ENCODE results near the gene CNTF. TPM values are rescaled to one million over a fixed set of nuclear protein-coding genes. Genes with fewer than 3 reads are reported as not detected.

The CNTF gene
- polyA plus RNA-seq, 3 donors from 2014 or later, result 0.46 TPM; not detected in 2

DNA sequence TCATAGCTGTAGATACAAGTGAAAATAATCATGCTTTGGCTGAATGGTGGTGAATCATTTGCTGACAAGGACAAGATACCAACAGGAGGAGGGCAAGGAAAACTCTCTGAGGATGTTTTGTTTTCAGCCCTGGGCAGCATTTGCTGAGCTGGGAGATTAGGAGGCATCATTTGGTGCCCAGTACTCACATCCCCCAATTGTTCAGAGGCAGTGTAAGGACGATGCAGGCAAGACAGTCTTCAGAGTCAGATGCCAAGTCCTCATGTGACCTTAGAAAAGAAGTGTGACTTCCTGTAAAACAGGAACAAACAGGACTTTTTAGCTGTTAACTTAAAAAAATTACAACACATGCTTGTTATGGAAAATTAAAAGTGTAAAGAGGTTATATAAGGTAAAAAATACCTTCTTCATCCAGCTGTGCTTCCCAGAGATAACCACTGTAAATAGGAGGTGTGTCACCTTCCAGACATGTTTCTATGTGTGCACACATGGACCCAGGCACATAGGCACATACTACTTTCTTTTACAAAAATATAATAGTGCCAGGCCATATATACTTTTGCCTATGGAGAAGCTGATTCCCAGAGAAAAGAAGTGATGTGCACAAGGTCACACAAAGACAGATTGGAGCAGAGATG, 18.0 kb downstream of the CNTF start:
- Mint-ChIP-seq H3K27me3 (ENCODE audit: low read depth in 3 of 3) (peaks cover 0 to 7% (median 0%) of the 10 kb centered on the region in 3 donors), H3K36me3 (no peaks in the 10 kb centered on the region), H3K4me1 (peaks cover 18 to 20% of the 10 kb centered on the region in 2 donors), H3K27ac (peak overlapping the region in 5 of 6 donors; percentile 15 to 78 (median 59)), H3K9me3 (no peaks in the 10 kb centered on the region), H3K4me3 (peak overlapping the region; percentile 1 to 57 (median 14))
- DNase-seq, result peak; percentile 15 to 19 (median 18)

- Mint-ChIP-seq H3K27ac (peak overlapping the region in 3 of 6 donors; percentile 10 to 47 (median 26)), H3K4me3 (no peak overlapping the region), H3K36me3 (no peaks in the 10 kb centered on the region), H3K27me3 (ENCODE audit: low read depth in 3 of 3) (peaks cover 0 to 9% (median 0%) of the 10 kb centered on the region in 3 donors), H3K4me1 (peaks cover 18 to 20% of the 10 kb centered on the region in 2 donors), H3K9me3 (peaks cover 0 to 3% (median under 1%) of the 10 kb centered on the region in 6 donors)
- DNase-seq, result no peak
Observed at GRCh38 chr11:58641341-58641740, 18.9 kb downstream of the CNTF start.

DNA sequence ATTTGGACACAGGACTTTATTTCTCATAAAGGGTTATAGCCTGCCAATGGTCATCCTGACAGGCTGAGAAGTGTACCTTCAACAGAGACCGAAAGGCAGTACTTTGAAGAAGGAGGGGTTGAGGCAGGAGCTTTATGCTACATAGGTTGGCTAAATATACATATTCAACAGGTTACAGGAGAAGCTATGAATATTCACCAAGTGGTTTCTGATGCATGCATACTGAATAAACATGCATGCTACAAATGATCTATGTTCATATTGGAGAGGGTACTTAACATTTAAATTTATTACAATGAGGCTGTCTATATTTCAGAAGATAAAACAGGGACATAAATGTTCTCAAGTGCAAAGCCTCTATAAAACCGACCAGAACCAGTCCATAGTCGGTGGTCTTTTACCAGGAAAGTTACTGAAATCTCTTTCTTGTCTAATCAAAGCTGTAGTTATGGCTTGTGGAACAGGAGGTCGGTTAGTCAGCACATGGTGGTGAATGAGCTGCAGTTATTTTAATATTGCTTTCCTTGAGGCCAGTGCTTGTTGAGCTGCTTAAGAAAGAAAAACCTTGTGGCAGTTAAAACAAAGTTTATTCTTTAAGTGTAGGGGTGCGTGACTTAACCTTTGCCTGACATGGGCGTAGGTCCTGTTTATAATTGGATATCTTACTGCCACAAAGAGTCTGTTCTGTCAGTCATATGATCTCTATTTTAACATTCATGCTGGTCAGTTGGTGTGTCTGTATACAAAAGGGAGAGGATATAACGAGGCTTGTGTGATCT, 19.5 kb downstream of the CNTF start:
- Mint-ChIP-seq H3K9me3 (peaks cover 0 to 6% (median 2%) of the 10 kb centered on the region in 6 donors), H3K27ac (peak overlapping the region in 2 of 6 donors; percentile 26 to 47), H3K4me3 (no peak overlapping the region), H3K4me1 (peaks cover 18 to 20% of the 10 kb centered on the region in 2 donors), H3K36me3 (no peaks in the 10 kb centered on the region), H3K27me3 (ENCODE audit: low read depth in 3 of 3) (peaks cover 0 to 9% (median 3%) of the 10 kb centered on the region in 3 donors)
- DNase-seq, result no peak

DNA sequence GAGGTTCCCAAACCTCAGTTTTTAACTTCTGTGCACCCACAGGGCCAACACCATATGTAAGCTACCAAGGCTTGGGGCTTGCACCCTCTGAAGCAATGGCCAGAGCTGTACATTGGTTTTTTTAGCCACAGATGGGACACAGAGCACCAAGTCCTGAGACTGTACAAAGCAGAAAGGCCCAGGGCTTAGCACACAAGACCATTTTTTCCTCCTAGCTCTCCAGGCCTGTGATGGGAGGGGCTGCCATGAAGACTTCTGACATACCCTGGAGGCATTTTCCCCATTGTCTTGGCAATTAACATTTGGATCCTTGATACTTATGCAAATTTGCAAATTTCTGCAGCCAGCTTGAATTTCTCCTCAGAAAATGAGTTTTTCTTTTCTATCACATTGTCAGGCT, 23.4 kb downstream of the CNTF start:
- peaks cover 5 to 8% of the 10 kb centered on the region in 2 donors for H3K4me1 Mint-ChIP-seq
- H3K36me3 Mint-ChIP-seq, result no peaks in the 10 kb centered on the region

GRCh38 chr11:58647141-58647699, 24.8 kb downstream of the CNTF start:
- Mint-ChIP-seq H3K36me3 (no peaks in the 10 kb centered on the region), H3K27me3 (ENCODE audit: low read depth in 3 of 3) (peaks cover 2 to 9% (median 6%) of the 10 kb centered on the region in 3 donors), H3K4me1 (no peaks in the 10 kb centered on the region), H3K4me3 (no peak overlapping the region), H3K9me3 (peaks cover 0 to 6% (median 2%) of the 10 kb centered on the region in 6 donors), H3K27ac (no peak overlapping the region)
- DNase-seq, result no peak

More for the DNA sequence above, 23.4 kb downstream of the CNTF start:
- H3K27ac Mint-ChIP-seq, result no peak overlapping the region
- H3K4me3 Mint-ChIP-seq, result no peak overlapping the region
- peaks cover 0 to 6% (median 2%) of the 10 kb centered on the region in 6 donors for H3K9me3 Mint-ChIP-seq
- H3K27me3 Mint-ChIP-seq (ENCODE audit: low read depth in 3 of 3), result peaks cover 2 to 9% (median 3%) of the 10 kb centered on the region in 3 donors
- no peak for DNase-seq

DNA sequence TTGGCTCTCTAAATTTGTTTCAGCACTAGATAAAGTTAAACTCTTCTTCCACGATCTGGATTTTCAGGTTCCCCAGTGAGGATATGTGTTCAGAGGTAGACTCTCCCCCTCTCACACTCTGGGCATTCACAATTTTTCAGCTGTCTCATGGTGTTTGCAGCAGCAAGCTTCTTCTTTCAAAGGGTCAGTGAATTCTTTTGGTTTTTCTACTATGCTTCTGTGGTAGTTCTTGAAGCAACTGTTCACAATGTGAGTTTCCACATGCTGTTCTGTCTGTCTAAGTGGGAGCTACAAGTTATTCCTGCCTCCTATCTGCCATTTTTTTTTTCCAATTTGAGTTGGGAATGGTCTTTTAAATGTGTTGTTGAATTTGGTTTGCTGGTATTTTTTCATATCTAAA, 25.4 kb downstream of the CNTF start:
- H3K27ac Mint-ChIP-seq, result peak overlapping the region in 1 of 6 donors; percentile 13
- peaks cover 0 to 6% (median 2%) of the 10 kb centered on the region in 6 donors for H3K9me3 Mint-ChIP-seq
- no peaks in the 10 kb centered on the region for H3K4me1 Mint-ChIP-seq
- H3K27me3 Mint-ChIP-seq (ENCODE audit: low read depth in 3 of 3), result peaks cover 2 to 9% (median 6%) of the 10 kb centered on the region in 3 donors
- no peak for DNase-seq
- H3K36me3 Mint-ChIP-seq, result no peaks in the 10 kb centered on the region
- no peak overlapping the region for H3K4me3 Mint-ChIP-seq

- no peak for DNase-seq
- Mint-ChIP-seq H3K27ac (no peak overlapping the region), H3K9me3 (peaks cover 0 to 6% (median 2%) of the 10 kb centered on the region in 6 donors), H3K36me3 (no peaks in the 10 kb centered on the region), H3K4me3 (no peak overlapping the region), H3K4me1 (peaks cover 0 to 2% of the 10 kb centered on the region in 2 donors), H3K27me3 (ENCODE audit: low read depth in 3 of 3) (peaks cover 3 to 6% (median 4%) of the 10 kb centered on the region in 3 donors)
Observed at GRCh38 chr11:58649623-58650022, 27.2 kb downstream of the CNTF start.

GRCh38 chr11:58650496-58650895, 28.0 kb downstream of the CNTF start:
- Mint-ChIP-seq H3K4me1 (peaks cover 0 to 2% of the 10 kb centered on the region in 2 donors), H3K4me3 (no peak overlapping the region), H3K27me3 (ENCODE audit: low read depth in 3 of 3) (peaks cover 2 to 6% (median 3%) of the 10 kb centered on the region in 3 donors), H3K36me3 (no peaks in the 10 kb centered on the region), H3K9me3 (peaks cover 0 to 6% (median 2%) of the 10 kb centered on the region in 6 donors), H3K27ac (no peak overlapping the region)
- DNase-seq, result no peak

DNA sequence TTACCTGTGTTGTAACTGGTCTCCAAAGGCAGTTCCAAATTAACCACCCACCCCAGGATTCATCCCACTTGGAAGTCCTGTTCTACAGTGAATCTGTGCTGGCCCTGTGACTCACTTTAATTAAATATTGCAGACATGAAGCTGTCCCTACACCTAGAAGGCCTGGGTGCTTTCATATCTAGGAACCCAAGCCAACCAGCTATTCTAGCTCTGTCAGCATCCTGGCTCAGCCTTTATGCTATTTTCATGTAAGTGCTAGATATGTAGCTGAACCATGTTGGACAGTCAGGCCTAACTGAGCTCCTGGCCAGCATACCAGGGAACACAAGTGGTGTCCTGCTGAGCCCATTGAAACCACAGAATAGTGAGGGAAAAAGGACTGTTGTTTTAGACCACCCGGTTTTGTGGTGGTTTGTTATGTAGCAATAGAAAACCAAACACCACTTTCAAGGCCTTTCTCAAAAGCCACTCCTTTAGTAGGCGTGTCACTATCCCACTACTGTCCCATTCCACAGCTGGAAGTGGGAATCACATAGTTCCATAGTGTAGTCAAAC, 30.3 kb downstream of the CNTF start:
- Mint-ChIP-seq H3K36me3 (no peaks in the 10 kb centered on the region), H3K4me3 (no peak overlapping the region), H3K9me3 (no peaks in the 10 kb centered on the region), H3K4me1 (peaks cover 0 to 2% of the 10 kb centered on the region in 2 donors), H3K27ac (no peak overlapping the region), H3K27me3 (ENCODE audit: low read depth in 3 of 3) (peaks cover 0 to 3% (median 3%) of the 10 kb centered on the region in 3 donors)
- no peak for DNase-seq

DNA sequence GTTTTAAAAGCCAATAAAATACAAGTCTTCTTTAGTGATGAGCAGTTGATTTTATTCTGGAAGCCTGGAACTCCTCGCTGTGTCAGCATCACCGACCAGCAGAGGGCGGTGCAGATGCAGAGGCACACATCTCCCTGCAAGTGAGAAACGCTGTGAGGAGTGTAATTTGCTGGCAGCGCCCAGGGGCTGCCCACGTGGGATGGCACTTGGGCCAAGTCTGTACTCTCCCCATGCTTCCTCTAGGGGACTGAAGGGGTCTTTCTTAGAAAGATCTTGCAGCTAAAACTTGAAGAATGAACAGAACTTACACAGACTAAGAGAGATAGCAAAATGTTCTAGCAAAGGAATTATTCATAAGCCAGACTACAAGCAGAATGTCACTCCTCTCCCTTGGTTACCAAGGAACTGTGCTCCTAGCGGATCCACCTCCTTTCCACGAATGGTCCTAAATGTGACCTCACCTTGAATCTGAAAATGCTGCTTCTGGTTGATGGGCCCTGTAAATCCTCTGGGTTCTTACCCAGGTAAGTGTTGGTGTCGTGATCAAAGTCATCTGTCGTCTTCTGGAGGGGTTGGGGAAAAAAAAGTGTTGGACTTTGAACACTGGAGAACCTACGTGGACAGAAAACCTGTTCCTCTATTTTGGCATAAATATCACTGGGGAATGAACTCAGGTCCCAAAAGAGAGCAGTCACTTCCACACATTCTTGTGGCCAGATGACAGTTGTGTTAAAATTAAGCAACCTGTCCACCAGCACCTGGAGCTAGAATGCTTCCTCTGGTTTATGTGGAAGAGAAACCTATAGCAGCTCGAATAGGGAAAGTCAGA, 31.8 kb downstream of the CNTF start:
- no peak overlapping the region for H3K27ac Mint-ChIP-seq
- peak; percentile 50 to 63 (median 57) for DNase-seq
- H3K9me3 Mint-ChIP-seq, result no peaks in the 10 kb centered on the region
- H3K4me3 Mint-ChIP-seq, result no peak overlapping the region
- H3K27me3 Mint-ChIP-seq (ENCODE audit: low read depth in 3 of 3), result peaks cover 0 to 3% (median 3%) of the 10 kb centered on the region in 3 donors
- H3K4me1 Mint-ChIP-seq, result peaks cover 0 to 2% of the 10 kb centered on the region in 2 donors
- H3K36me3 Mint-ChIP-seq, result no peaks in the 10 kb centered on the region

GRCh38 chr11:58654908-58655296, 32.4 kb downstream of the CNTF start:
- Mint-ChIP-seq H3K9me3 (no peaks in the 10 kb centered on the region), H3K36me3 (no peaks in the 10 kb centered on the region), H3K4me1 (peaks cover 0 to 2% of the 10 kb centered on the region in 2 donors), H3K27me3 (ENCODE audit: low read depth in 3 of 3) (peaks cover 0 to 3% (median 1%) of the 10 kb centered on the region in 3 donors), H3K4me3 (no peak overlapping the region), H3K27ac (no peak overlapping the region)
- DNase-seq, result no peak

DNA sequence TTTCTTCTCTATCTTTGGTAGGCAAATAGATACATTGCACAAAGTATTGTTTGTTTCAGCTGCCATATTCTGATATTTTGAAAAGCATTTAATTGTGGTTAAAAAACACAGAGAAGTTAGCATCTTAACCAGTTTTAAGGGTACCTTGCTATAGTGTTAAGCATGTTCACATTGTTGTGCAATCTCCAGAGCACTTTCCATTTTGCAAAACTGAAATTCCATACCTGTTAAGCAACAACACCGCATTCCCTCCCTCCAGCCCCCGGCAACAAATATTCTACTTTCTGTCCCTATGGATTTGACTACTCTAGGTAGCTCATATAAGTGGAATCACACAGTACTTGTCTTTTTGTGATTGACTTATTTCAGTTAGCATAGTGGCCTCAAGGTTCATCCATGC, 33.9 kb downstream of the CNTF start:
- Mint-ChIP-seq H3K9me3 (no peaks in the 10 kb centered on the region), H3K27me3 (ENCODE audit: low read depth in 3 of 3) (peaks cover 0 to 6% (median 3%) of the 10 kb centered on the region in 3 donors), H3K27ac (no peak overlapping the region), H3K4me3 (no peak overlapping the region), H3K36me3 (no peaks in the 10 kb centered on the region), H3K4me1 (peaks cover 0 to 2% of the 10 kb centered on the region in 2 donors)
- no peak for DNase-seq

DNA sequence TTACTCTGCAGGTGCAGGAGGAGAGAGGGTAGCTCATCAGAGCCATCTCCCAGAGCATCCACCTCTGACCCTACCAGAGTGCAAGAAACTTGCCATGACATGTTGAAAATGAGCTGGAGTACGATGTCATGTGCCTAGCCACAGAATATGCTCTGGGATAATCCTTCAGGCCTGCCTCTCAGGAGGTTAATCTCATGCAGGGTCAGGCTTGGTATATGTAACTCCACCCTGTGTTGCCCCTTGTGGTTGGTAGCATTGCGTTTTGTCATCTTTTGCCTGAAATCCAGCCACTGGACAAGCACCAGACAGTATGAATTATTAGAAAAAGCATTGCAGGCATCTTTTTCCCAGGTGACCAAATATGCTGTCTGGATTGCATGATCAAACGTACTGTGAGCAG, 36.2 kb downstream of the CNTF start:
- no peak overlapping the region for H3K27ac Mint-ChIP-seq
- no peaks in the 10 kb centered on the region for H3K9me3 Mint-ChIP-seq
- H3K4me1 Mint-ChIP-seq, result peaks cover 0 to 2% of the 10 kb centered on the region in 2 donors
- DNase-seq, result no peak
- H3K36me3 Mint-ChIP-seq, result no peaks in the 10 kb centered on the region
- peaks cover 0 to 7% (median 5%) of the 10 kb centered on the region in 3 donors for H3K27me3 Mint-ChIP-seq (ENCODE audit: low read depth in 3 of 3)
- no peak overlapping the region for H3K4me3 Mint-ChIP-seq
